NCI-H1694 (cell line): Measurements from ENCODE around the gene HDAC1.
"Not testable (repeated sequence)": the region's sequence is repeated elsewhere in the genome, so short reads cannot be mapped to it uniquely, and the experiment has no call there.

Experiments used
- DNase-seq: peaks from one replicate; lab custom pipeline; 2025; lab: John Stamatoyannopoulos, UW

Gene HDAC1

GRCh38 chr1:32274646-32275340 is 17.1 kb upstream of the HDAC1 start:
- no peak for DNase-seq

GRCh38 chr1:32275424-32275823 is 16.5 kb upstream of the HDAC1 start:
- no peak for DNase-seq

GRCh38 chr1:32276032-32276782 is 15.7 kb upstream of the HDAC1 start:
- DNase-seq: no peak

GRCh38 chr1:32284777-32285176 is 7.1 kb upstream of the HDAC1 start:
- not testable (repeated sequence) for DNase-seq

GRCh38 chr1:32285658-32286057 is 6.2 kb upstream of the HDAC1 start:
- no peak for DNase-seq

- no peak for DNase-seq
These were observed 5.1 kb upstream of the HDAC1 start for GRCh38 chr1:32286763-32287162.

GRCh38 chr1:32289256-32289655 is 2.6 kb upstream of the HDAC1 start:
- no peak for DNase-seq

GRCh38 chr1:32291145-32291707 is 657 bp upstream of the HDAC1 start:
- DNase-seq: no peak

- DNase-seq: not testable (repeated sequence)
These were observed 6.3 kb downstream of the HDAC1 start for GRCh38 chr1:32298211-32298610.

GRCh38 chr1:32299327-32299726 is 7.4 kb downstream of the HDAC1 start:
- DNase-seq: no peak

GRCh38 chr1:32303358-32303757 is 11.5 kb downstream of the HDAC1 start:
- DNase-seq: no peak

GRCh38 chr1:32303997-32304622 is 12.2 kb downstream of the HDAC1 start:
- DNase-seq: no peak

- DNase-seq: no peak
These were observed 13.4 kb downstream of the HDAC1 start for GRCh38 chr1:32305310-32305709.

GRCh38 chr1:32307324-32307723 is 15.4 kb downstream of the HDAC1 start:
- DNase-seq: no peak

- DNase-seq: no peak
These were observed 18.1 kb downstream of the HDAC1 start for GRCh38 chr1:32309960-32310359.

- no peak for DNase-seq
These were observed 20.0 kb downstream of the HDAC1 start for GRCh38 chr1:32311709-32312393.

GRCh38 chr1:32316903-32317277 is 25.0 kb downstream of the HDAC1 start:
- DNase-seq: no peak

- no peak for DNase-seq
These were observed 26.4 kb downstream of the HDAC1 start for GRCh38 chr1:32318127-32318869.

- DNase-seq: no peak
These were observed 29.9 kb downstream of the HDAC1 start for GRCh38 chr1:32321712-32322291.

- DNase-seq: no peak
These were observed 35.3 kb downstream of the HDAC1 start for GRCh38 chr1:32327204-32327603.

GRCh38 chr1:32329931-32330466 is 38.1 kb downstream of the HDAC1 start:
- no peak for DNase-seq
